Astrocyte (in vitro differentiated cells and primary cell): ENCODE data around the gene RBM20.

Source experiments
- CTCF ChIP-seq: IDR thresholded peaks from 2 replicates; pipeline ENCODE4 v1.5.1; 2011; ENCODE audit warnings: low read depth, mild to moderate bottlenecking, inconsistent platforms, low read length, moderate library complexity; ENCODE audit not compliant: insufficient read depth
- EZH2 ChIP-seq: IDR thresholded peaks from 2 replicates; pipeline ENCODE4 v1.6.1; 2012; ENCODE audit warnings: mild to moderate bottlenecking, low read length, inconsistent platforms; ENCODE audit not compliant: insufficient read depth

DNA sequence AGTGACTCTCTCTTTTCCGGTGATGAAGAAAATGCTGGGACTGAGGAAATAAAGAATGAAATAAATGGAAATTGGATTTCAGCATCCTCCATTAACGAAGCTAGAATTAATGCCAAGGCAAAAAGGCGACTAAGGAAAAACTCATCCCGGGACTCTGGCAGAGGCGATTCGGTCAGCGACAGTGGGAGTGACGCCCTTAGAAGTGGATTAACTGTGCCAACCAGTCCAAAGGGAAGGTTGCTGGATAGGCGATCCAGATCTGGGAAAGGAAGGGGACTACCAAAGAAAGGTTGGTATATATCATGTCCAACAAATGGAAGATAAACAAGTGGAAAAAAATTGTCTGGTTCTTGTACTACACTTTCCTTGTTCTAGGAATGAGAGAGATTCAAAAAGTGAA, 237.1 kb downstream of the RBM20 start:
- TF ChIP-seq CTCF = no peak
- TF ChIP-seq EZH2 = no peak
